Activated T-cell treated with anti-CD3 and anti-CD28 coated beads for 4 hours (primary cell): Measurements from ENCODE around the gene OSBPL1A.
"Not testable (repeated sequence)": the region's sequence is repeated elsewhere in the genome, so short reads cannot be mapped to it uniquely, and the experiment has no call there.

ENCODE experiments used
- DNase-seq: peaks from one replicate; pipeline ENCODE4 v3.0.0-alpha.2; 2020

OSBPL1A gene

DNA sequence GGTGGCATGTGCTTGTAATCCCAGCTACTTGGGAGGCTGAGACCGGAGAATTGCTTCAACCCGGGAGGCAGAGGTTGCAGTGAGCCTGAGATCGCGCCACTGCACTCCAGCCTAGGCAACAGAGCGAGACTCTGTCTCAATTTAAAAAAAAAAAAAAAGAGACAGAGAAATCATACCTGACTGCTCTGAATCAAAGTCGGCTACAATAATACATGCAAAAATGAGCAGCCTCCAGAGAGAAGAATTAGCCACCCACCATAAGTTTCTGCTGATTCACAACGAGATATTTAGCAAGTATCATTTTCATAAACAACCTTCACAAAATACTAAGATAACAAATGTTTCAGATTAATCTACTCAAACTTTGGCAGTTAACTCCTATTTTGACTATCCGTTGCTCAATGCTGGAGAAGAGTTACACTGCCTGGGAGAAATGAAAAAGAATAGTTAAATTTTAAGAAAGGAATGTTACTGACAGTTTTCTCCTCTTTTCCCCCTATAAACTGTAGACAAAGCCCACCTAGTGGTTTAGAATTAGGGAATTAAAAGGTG is 1.5 kb downstream of the OSBPL1A start:
- DNase-seq = no peak

GRCh38 chr18:24395049-24395795 is 2.4 kb downstream of the OSBPL1A start:
- DNase-seq = no peak

DNA sequence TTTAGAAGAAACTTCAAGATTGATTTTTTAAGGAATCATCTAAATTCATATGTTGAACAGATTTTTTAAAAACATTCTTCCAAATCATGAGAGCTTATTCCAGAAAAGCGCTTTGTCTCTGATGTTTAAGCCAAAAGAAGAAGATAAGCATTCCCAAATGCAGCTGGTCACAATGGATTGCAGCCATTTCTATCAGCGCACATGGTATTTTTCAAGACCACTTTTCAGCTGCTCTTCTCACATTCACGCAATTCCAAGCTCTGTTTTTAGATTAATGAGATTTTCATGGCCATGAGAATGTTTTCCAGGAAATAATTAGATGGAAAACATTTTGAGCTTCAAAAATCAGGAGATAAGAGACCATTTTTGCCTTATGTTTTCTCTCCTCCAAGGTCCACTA is 8.7 kb downstream of the OSBPL1A start:
- DNase-seq = no peak

DNA sequence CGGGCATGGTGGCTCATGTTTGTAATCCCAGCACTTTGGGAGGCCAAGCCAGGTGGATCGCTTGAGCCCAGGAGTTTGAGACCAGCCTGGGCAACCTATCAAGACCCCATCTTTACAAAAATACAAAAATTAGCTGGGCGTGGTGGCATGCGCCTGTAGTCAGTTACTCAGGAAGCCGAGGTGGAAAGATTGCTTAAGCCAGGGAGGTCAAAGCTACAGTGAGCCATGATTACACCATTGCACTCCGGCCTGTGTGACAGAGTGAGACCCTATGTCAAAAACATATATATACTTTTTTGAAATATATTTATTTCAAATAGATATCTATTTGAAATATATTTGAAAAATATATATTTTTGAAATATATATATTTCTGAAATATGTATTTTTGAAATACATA is 10.9 kb downstream of the OSBPL1A start:
- DNase-seq = no peak

DNA sequence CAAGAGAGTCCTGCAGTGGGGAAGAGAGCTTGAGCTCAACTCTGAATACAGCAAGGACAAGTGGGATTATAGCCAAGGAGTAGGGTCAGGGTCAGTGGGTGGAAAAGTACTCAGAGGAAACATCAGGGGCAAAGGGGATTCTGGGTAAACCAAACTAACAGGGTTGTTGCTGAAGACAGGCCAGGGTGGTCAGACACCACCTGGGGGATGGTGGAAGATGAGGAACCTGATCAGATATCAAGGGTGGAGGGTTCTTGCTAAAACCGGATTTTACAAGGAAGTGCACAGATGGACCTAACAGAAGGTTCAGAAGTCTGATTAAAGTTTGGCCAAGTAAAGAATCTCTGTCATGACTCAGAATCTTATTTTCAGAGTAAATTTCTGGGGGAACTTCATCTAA is 16.5 kb downstream of the OSBPL1A start:
- DNase-seq = no peak

- no peak for DNase-seq
Measured at GRCh38 chr18:24380163-24380747, 17.4 kb downstream of the OSBPL1A start.

DNA sequence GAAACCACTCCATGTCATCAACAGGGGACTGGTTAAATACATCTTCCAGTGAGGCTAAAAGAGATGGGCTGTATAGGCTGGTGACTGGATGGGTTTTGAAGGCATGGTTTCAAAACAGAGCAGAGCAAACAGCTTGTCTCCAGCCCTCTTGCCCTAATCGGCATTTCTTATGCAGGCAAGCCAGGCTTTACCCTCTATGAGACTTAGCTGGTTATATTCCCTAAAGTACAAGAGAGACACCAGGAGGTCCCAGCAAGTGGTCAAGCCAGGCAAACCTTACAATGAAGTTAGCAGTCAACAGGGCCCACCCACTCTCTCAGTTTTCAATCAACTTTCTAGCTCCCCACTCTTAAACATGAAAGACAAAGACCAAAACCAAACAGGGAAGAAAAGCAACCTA is 19.0 kb downstream of the OSBPL1A start:
- DNase-seq = no peak

DNA sequence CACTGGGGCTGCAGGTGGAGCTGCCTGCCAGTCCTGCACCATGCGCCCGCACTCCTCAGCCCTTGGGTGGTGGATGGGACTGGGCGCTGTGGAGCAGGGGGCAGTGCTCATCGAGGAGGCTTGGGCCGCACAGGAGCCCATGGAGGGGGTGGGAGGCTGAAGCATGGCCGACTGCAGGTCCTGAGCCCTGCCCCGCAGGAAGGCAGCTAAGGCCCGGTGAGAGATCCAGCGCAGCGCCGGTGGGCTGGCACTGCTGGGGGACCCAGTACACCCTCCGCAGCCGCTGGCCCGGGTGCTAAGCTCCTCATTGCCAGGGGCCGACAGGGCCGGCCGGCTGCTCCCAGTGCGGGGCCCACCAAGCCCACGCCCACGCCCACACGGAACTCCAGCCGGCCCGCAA is 21.1 kb downstream of the OSBPL1A start:
- DNase-seq = not testable (repeated sequence)

DNA sequence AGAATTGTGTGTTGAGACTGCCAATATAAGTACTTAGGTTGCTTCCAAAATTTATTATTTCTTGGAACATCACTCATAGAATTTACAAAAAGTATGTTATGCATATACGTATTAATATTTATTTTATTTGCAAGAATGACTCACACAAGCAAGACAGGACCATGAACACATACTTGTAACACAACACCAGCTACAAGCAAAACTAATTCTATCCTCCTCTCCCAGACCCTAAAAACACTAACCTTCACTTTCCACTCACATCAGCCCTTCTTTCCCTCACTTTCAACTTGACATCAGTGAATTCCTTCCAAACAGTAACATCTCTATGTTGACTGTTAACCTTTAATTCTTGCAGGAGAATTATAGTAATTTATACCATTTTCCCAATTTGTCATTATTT is 24.3 kb downstream of the OSBPL1A start:
- DNase-seq = no peak

DNA sequence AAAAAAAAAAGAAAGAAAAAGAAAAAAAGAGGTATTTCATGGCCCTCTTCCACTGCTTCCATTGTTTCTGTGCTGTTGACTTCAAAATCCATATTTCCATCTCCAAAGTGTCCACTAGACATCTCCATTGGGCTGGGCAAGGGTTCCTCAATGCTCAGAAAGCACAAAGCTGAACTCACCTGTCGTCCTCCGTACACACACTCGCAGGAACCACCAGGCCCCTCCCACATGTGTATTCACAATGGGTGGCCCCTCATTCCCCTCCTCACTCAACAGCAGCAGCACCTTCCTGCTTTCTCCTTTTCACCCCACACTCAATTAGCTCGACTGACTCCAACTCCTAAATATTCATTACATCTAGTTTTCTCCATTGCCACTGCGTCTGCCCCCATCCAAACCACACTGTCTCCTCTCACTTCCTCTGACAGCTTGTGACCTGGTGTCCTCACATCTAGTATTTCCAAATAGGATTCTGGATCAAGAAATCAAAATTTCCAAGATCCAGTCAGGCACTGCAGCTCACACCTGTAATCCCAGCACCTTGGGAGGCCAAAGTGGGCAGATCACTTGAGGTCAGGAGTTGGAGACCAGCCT is 25.2 kb downstream of the OSBPL1A start:
- no peak for DNase-seq

DNA sequence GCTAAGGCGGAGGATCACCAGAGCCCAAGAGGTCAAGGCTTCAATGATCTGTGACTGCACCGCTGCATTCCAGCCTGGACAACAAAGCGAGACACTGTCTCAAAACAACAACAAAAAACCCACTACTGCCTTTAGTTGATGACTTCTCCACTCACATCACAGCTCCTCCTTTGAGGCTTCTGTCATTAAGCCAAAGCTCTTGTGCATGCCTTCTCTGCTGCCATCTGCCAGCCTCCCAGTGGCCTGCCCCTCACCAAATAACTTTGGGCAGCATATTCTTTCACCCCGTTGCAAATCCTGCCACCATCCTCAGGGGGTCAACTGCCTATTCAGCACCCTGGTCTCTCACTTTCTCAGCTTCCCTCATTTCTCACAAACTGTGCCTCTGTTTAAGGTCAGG is 27.5 kb downstream of the OSBPL1A start:
- DNase-seq = no peak

DNA sequence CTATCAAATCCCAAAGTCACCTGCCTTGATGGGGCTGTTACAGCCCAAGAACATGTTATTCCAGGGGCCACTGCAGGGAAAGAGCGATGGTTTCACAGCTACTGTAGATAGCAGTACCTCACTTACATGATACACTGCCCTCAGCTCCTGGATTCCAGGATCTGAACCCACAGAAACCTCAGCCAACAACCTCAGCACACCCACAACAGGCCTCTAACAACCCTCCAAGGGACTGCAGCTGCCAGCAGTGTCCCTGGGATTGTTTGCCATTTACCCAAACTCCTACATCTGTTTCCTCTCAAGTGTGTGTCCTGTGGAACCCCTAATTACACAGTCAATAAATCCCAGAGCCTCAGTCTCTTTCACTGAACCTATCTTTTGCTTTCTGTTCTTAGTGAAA is 28.2 kb downstream of the OSBPL1A start:
- DNase-seq = no peak

DNA sequence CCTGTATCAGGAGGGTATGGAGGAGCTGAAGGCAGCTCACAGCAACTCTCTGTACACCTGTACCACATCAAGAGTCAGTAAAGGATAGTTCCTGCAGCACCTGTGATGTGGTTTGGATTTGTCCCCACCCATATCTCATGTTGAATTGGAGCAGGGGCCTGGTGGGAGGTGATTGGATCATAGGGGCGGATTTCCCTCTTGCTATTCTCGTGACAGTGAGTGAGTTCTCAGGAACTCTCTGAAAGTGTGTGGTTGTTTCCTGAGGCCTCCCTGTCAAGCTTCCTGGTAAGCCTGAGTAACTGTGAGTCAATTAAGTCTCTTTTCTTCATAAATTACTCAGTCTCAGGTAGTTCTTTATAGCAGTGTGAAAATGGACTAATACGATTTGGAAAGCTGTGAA is 28.9 kb downstream of the OSBPL1A start:
- peak; percentile 24 for DNase-seq

DNA sequence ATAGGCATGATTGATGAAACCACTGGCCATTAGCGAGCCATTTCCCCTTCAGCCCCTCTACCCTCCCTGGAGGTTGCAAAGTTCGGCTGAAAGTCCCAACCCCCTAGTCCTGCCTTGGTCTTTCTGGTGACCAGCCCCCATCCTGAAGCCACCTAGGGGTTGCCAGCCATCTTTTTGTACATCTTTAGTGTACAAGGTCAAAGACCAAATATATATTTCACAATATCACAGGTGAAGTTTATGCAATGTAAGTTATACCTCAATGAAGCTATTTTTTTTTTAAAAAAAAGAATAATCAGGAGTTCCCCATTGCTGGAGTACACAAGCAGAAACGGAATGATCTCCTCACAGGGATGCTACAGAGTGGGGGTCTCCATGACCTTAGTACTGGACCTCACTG is 31.3 kb downstream of the OSBPL1A start:
- DNase-seq = no peak

GRCh38 chr18:24364177-24364576 is 33.4 kb downstream of the OSBPL1A start:
- DNase-seq = no peak

- no peak for DNase-seq
Measured at GRCh38 chr18:24362757-24363156, 34.9 kb downstream of the OSBPL1A start.

- not testable (repeated sequence) for DNase-seq
Measured at GRCh38 chr18:24359787-24360530, 37.7 kb downstream of the OSBPL1A start.

DNA sequence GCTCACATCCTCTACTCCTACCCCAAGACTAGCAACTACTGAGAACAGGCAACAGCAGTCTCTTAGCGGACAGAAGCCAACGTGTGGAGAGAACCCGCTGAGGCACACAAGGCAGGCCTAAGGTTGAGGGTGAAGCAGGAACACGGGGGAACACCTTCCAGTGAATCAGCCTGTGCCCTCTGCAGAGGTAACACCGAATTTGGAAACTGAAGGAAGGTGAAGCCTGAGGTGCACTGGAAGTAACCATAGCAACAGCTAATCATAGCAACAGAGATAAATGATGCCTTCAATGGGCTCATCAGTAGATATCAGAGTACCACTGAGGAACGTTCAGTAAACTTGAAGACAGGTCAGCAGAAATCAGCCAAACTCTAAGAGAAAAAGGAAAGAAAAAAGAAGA is 43.3 kb downstream of the OSBPL1A start:
- DNase-seq = no peak

- DNase-seq = no peak
Measured at GRCh38 chr18:24346254-24346653, 51.4 kb downstream of the OSBPL1A start.

GRCh38 chr18:24344509-24344908 is 53.1 kb downstream of the OSBPL1A start:
- no peak for DNase-seq

- DNase-seq = no peak
Measured at GRCh38 chr18:24342347-24342746, 55.3 kb downstream of the OSBPL1A start.

GRCh38 chr18:24341361-24341760 is 56.3 kb downstream of the OSBPL1A start:
- no peak for DNase-seq

GRCh38 chr18:24333084-24333483 is 64.5 kb downstream of the OSBPL1A start:
- no peak for DNase-seq

DNA sequence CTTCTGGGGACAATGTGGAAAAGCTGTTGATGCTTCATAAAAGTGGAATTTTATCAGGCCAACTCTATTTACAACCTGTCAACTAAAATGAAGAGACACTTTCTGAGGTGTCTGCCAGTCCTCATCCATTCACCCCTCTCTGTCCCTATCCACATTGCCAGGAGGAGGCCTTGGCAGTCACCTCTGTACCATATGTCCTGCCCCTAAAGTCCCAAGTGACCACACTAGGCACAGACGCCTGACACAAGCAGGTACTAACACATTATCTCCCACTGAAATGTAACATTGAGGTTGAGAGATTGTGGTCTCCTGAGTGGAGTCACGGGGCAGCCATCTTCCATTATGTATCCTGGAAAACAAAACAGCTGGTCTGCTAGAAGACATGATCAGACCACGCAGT is 71.4 kb downstream of the OSBPL1A start:
- no peak for DNase-seq
